Glomerular visceral epithelial cell (primary cell): ENCODE data around the gene UTP15.
A peak's percentile ranks its signal among the peaks of the same experiment; 100 is the strongest.

ENCODE experiments used
- DNase-seq: peaks from one replicate; pipeline ENCODE4 v3.0.0-alpha.2; 2016; ENCODE audit errors: extremely low spot score

UTP15 gene, protein sequence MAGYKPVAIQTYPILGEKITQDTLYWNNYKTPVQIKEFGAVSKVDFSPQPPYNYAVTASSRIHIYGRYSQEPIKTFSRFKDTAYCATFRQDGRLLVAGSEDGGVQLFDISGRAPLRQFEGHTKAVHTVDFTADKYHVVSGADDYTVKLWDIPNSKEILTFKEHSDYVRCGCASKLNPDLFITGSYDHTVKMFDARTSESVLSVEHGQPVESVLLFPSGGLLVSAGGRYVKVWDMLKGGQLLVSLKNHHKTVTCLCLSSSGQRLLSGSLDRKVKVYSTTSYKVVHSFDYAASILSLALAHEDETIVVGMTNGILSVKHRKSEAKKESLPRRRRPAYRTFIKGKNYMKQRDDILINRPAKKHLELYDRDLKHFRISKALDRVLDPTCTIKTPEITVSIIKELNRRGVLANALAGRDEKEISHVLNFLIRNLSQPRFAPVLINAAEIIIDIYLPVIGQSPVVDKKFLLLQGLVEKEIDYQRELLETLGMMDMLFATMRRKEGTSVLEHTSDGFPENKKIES

DNA sequence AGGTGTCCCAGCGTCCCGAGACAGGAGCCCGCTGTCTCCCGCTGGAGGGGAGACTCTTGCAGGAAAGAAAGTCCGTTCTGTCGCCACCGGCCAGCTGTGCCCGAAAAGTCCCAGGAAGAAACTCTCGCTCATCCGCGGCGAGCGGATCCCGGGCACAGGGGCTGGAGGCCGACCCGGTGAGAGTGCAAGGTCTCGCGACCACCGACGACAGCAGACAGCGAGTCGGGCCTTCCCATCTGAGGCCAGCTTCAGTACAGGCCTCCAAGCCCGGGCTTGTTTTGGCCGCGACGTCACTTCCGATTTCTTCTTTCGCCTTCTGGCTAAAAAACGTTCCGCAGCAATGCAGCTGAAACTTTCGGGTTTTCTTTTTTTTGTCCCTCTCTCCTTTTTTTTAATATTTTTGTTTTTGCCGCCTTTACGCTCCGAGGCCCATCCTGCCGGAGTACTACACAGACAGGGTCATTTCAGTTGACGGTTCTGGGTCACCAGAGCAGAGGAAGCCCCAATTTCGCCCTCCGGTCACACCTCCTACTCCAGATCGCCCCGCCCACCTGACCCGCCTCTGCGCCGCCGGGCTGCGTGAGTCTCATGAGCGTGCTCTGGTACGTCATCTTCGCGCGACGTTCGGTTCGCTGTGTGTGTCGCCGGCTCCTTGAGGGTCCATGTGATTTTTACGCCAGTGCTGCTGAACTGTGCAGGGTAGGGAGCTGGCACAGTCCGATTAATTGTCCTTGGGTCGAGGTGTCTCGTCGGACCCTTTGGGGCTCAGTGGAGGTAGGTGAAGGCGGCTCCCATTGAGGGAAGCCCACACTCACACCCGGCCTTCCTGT, at the start of gene UTP15, which contains the start of gene ANKRA2:
Gene UTP15 (plus strand): TSS at position 605 of the 830 bp plus-strand sequence. CDS start 1,602 bp downstream, outside the sequence.
Gene ANKRA2 (minus strand): TSS at position 501 of the 830 bp plus-strand sequence. CDS start 2,758 bp downstream, outside the sequence.
- peak; percentile 97 for DNase-seq

DNA sequence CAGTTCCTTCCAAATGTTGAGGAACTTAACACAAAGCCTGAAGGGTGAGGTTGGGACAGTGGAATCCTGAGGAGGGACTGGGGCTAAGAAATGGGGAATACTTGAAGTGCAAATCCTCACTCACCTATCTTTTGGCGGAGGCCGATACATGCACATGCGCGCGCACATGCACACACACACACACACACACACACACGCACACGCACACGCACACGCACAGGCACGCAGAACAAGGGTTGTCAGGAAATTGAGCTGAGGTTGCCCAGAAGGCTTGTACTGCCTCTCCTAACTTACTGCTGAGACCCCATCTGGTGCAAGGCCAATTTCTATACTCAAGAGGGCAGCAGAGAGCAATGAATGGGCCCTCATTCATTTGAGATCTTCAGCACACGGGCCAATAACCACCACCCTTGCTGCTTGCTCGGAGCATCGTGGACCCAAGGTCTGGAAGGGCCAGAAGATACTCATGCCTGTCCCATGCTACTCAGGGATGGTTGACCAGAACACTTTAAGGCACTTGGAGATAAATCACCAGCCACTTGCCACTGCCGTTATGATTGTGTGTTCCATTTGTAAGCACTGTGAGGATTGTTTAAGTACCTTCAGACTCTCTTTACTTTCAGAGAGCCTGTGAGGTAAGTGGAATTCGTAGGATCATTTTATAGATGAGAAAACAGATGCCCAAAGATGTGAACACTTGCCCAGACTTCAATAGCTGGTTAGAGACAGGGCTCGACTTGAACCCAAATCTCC, 45.8 kb upstream of the UTP15 start:
- DNase-seq = peak; percentile 79

DNA sequence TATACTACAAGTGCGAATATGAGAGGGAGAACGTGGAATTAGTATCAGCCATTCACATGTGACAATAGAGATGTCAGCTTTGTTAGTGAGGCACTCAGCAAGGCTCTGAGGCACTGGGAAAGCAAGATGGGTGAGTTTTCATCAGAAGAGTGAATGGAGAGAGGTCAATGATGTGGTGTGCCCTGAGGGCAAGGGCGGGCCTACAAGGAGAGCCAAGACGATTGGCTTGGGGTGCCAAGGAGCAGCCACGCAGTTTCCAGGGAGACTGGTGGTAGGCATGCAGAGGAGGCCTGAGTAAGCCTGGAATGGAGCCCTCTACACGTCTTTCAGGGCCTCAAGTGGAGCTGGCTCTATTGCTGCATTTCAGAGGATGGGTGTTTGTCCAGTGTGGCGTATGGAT, 42.6 kb upstream of the UTP15 start:
- DNase-seq = no peak

DNA sequence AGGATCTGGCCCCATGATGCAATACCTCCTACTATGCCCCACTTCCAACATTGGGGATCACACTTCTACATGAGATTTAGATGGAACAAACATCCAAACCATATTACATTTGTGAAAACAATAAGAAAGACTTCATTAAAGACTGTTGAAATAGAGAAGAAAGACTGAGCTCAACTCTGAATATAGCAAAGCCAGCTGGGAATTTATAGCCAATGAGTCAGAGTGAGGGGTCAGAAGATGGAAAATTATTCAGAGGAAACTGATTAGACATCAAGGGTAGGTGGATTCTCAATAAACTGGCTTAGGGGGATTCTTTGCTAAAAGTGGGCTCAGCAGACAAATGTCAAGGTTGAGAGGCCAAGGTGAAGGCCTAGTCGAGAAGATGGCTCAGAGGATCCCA, 41.7 kb upstream of the UTP15 start:
- DNase-seq = no peak

DNA sequence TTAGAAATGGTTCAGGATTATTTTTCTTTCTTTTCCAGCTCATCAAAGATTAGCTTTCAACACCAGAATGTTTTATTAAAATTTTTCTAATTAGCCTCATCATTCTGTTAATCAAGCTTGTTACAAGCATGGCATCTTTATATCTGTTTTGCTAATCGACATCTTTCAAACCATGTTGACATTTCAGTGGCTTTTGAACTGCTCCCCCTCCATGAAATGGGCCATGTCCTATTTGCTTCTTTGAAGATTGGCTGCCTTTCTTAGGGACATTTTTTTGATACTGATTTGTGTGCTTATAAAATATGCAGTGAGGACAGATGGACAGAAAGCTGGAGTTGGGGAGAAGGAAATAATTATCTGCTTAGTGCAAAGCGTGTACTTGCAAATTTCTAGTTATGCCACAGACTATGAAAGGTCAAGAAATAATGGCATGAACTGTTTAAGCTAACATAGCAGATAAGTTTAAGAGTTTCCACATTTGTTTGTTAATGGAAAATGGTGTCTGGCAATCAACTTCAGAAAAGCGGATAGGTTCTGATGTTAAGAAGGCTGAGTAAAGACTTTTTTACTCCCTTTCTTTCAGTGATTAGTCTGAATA, 39.8 kb upstream of the UTP15 start:
- no peak for DNase-seq

DNA sequence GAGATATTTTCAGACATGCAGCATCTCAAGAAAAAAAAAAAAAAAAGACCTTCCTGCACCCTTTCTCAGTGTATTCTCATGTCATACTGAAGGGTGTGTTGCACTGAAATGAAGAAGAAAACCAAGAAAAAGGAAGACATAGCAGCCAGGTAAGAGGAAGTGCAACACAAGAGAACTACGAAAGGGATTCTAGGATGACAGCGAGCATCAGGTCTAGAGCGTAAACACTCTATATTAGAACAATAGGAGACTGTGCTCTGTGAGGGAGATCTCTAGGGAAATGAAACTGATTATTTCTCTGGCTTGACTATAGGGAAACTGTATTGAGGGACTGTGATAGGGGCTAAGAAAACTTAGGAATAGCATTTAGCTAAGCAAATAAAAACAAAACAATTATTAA, 37.3 kb upstream of the UTP15 start:
- no peak for DNase-seq

DNA sequence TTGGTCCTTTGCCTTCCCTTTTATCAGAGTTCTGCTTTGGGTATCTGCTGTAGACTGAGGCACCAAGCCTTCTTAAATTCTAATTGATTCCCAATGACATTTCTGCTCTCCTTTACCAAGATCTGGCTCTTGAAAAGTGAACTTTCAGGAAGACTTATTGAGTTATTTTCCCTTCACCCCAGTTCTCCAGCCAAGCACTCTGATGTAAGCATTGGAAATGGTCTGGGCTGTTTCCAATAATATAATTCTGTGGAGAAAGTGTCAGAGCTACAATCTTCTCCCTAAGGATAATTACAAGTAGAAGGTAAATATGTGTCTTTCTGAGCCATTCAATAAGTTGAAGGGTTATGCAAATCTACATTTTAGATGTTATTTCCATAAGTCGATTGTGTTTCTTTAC, 36.5 kb upstream of the UTP15 start:
- DNase-seq = no peak

DNA sequence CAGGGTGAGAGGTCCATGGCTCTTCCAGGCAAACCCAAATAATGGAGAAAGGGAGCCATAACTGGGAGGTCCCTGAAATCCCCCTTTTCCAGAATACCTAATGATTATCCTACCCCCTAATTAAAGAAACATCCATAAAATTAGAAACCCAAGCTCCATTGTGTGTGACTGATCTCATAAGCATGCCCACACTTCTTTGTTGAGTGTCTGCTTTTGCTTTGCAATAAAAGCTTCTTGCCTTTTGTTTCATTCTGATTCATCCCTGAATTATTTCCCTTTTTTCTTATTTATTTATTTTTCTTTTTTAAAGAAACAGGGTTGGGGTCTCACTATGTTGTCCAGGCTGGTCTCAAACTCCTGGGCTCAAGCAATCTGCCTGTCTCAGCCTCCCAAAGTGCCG, 34.2 kb upstream of the UTP15 start:
- no peak for DNase-seq

DNA sequence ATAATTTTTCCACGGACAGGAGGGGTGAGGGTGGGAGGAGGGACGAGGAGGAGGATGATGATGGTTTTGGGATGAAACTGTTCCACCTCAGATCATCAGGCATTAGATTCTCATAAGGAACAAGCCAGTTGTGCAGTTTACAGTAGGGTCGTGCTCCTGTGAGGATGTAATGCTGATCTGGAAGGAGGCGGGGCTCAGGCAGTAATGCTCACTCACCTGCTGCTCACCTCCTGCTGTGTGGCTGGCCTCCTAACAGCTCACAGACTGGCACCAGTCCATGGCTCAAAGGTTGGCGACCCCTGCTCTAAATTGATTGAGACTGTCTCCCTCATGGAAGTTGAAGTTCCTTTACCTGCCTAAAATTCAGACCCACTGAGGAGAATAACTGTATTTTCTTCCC, 33.3 kb upstream of the UTP15 start:
- no peak for DNase-seq

DNA sequence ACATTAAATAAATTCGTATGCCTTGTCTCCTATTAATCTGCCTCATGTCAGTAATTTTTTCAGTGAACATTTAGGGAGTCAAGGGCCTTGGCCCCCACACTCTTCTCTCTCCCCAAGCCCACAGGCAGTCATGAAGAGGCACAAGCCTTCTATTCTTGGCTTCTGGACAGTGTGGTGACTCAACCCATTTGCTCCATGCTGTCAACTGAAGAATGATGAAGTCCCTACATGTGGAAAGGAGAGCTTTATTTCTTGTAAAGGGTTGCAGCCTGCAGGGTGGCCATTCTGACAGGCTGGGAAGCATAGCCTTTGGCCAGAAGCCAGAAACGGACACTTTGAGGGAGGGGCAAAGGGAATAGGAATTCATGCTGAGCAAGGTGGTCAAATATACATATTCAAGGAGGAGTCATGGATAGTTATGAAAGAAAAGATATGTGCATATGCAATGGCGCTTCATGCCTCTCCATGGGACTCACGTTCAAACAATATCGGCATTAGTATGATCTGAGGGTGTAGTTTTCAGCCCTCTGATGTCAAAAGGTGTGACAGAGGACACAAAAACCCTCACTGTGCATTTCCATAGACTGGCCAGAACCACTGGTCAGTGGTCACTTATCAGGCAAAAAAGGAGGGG, 31.4 kb upstream of the UTP15 start:
- DNase-seq = no peak

DNA sequence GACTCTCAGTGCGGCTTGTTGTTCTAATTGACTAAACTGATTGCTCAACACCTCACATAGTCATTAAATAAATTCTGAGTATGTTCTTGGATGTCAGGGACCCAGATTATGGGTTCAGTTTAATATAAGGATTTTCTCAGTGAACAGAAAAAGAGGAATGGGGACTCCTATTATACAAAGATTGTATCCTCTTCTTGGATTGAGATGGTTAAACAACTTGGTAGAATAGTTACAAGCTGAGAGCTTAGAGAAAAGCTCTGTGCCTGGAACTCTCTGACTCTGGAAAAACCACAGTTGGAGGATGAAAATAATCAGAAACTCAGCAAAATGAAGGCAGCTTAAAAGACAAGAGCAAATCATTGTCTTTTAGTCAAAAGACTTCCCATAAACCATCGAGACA, 30.6 kb upstream of the UTP15 start:
- DNase-seq = no peak

DNA sequence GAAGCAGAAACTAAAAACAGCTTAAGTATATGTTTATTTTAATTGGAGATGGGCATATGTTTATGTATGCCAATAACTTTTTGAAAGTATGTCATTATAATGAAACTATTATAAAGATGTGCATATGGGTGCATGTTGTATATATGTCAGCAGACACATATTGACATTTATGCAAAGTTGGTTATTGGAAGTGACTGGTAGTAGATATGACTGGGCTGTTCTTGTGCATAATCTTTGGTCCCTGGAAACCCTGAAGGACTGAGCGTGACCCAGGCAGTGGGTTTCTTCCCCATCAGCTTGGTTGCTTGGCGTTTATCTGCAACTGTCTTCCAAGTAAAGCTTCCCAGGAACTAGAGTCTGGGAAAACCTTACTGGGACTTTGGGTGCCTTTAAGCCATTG, 25.8 kb upstream of the UTP15 start:
- no peak for DNase-seq

DNA sequence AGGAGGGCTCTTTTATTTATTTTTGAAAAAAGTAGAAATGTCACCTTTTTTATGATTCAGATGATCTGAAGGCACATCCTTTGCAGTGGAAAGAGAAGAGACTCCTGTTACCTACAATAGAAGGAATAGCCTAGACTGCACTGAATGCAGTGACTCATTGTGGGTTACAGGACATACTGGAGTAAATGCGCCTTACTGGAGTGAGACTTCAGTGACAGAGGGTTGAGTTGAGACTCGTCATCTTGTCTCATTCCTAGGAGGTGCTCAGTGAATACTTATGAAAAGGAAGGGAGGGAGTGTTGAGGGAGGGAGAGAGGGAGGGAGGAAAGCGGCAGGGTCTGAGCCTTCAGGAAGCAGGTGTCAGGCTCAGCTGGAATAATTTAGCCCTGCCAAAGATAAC, 25.4 kb upstream of the UTP15 start:
- DNase-seq = peak; percentile 82

DNA sequence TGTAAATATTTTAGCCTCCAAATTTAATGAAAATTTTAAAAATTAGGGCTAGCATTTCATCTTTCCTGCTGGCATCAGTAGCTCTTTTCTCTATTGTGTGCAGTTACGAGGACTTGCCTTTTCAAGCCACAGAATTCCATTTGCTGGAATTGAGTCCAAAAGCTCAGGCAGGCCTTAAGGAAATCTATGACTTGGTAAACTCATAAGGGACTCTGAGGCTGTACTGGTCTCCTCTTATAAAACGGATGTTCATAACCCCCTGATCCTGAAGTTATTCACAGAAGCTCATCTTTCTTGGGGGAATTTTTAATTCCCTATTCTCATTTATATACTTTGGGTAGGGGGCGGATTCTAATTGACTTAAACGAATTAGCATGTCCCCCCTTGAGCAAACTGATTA, 23.5 kb upstream of the UTP15 start:
- no peak for DNase-seq

DNA sequence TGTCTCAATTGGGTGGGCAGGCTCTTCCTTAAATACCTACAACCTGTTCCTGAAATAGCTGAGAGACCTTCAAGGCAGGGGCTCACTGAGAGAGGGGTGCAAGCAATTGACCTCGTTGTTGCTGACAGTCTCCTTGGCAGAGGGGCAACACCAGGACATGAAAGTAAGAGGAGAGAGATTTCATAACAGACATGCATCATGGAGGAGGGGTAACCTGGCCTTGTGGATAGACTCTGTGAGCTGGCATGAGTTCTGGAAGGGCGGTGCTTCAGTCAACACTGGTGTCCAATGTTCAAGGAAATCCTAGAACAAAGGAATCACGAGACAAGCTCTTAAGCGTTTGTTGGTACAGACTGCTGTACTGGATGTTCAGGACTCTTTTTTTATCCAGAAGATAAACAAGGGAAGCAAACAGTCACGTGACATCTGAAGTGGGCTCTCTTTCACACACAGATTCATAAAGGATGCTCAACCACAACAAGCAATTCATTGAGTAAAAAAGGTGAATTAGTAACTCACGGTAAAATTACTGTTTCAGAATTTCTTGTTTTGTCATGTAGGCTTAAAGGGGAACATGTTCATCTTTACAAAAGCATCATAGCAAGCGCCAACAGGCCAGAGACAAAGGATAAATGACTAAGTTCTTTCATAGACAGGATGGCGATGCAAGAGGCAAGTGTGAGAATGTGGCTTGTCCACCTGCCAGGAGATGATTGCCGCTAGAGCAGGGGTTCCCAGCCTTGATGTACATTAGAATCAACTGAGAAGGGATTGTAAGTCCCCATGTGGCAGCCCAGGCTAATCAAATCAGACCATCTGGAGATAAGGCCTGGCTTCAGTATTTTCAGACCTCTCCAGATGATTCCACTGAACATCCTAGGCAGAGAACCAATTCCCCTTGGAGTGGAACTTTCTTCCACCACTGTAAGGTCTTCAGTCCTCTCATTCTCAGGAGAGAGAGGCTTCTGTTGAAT, 20.8 kb upstream of the UTP15 start:
- DNase-seq = no peak

DNA sequence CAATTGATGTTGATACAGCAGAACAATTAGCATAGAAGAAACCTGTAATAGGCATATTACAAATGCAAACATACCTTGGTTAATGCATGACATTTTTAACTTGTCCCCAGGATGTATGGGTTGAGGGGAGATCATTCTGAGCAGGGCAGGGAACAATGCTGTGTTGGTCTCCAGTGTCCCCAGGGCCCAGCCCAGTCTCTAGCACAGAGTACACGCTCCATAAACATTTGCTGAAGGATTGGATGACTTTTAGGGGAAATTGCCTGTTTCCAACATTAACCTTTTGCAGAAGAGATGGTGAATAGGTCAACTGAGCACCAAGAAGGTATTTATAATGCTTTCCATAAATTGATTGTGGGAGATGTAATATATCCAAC, 20.2 kb upstream of the UTP15 start:
- no peak for DNase-seq

DNA sequence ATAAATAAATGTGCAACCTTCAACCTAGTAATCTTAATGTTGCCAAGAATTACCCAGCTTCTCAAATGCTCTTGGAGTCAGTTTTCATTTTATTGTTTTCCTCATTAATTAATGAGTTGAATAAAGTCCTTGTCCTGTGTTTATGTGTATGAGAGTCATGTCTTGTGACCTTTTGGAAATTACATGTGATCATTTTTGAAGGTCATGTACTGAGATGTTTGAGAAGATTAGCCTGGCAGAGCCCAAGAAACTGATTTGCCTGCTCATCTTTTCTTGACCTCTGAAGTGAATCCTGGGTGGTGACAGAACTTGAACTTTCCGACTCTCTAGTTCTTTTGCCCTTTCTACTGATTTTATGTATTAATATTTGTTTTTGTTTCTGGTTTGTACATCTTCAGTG, 15.5 kb upstream of the UTP15 start:
- DNase-seq = no peak

DNA sequence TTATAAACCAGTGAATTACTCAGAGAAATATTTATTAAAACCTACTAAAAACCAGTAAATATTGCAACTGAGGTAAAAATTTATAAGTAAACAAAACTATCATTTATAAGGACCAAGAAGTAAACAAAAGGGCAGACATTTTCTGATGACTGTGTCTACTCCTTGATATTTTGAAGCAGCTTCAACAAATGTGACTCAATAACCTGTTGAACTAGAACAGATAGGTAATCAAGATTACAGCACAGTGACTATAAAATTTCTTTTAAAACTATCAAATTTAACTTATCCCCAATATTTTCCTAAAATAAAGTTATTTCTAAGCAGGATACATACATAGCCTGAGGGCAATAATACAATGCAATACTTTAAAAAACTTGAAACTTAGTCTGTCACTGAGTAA, 12.9 kb upstream of the UTP15 start:
- no peak for DNase-seq

DNA sequence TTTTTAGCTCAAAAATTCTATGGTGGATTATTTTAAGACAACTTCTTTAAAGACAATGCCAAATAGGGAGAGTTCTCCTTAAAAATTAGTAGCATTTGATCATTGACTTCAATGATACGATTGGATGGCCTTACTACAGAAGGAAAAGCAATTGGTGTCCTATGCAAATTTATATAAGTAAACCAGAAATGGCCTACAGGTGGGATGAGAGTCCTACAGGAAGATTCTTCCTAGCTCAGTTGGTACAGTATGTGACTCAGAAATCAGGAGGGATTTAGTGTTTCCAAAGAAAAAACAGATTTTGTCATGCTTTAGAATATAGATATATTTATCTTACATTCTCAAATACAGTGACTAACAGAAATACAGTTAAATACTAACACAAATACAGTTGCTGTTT, 6.6 kb upstream of the UTP15 start:
- no peak for DNase-seq

DNA sequence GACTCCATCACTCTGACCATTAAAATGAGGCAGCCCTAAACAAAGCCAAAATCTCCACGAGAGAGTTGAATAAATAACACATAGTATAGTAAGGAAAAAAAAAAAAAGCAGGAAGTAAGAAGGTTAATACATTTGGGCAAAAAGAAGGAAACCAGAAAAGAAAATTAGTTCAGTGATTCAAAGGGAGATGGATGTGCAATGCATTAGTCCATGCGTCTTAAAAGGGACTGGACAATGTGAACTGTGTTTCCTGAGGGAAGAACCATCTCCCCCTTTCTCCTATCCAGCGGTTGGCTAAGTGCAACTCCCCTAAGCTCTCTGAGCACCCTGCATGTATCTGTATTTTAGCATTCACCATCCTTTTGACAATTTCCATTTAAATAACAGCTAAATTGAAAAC, 1.5 kb upstream of the UTP15 start:
- DNase-seq = no peak
